HL-60/S4 treated with phorbol 12-myristate 13-acetate at 8.2 ng/mL for 4 days and 3 days (cell line): ENCODE results near the gene CPXM1.
"Not testable (repeated sequence)": the region's sequence is repeated elsewhere in the genome, so short reads cannot be mapped to it uniquely, and the experiment has no call there.

Experiments
- in situ Hi-C: fragments of 300-500 bp; cut with MboI; formaldehyde crosslinking; loops from 2 replicates; pipeline ENCODE4 v1.15.0; 2022; ENCODE audit warnings: low sequenced_read_pairs

The CPXM1 gene

DNA sequence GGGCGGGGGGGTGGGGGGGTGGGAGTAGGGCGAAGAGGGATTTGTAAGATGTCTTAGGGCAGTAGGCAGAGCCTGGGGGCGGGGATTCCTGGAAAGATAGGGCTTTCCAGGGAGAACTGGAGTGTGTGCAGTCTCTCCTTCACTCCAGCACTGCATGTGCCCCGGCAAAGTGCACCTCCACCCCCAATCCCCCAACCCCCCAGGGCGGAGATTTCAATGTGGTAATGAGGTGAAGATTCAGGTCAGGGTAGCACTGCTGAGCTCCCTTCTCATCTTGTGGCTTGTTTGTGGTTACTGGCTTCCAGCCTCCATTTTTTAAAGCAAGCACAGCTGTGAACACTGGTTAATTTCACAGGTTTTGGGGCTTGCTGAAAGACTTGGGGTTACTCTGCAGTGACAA lies 21.6 kb upstream of the CPXM1 start:
- in situ Hi-C loops: no loop called here

DNA sequence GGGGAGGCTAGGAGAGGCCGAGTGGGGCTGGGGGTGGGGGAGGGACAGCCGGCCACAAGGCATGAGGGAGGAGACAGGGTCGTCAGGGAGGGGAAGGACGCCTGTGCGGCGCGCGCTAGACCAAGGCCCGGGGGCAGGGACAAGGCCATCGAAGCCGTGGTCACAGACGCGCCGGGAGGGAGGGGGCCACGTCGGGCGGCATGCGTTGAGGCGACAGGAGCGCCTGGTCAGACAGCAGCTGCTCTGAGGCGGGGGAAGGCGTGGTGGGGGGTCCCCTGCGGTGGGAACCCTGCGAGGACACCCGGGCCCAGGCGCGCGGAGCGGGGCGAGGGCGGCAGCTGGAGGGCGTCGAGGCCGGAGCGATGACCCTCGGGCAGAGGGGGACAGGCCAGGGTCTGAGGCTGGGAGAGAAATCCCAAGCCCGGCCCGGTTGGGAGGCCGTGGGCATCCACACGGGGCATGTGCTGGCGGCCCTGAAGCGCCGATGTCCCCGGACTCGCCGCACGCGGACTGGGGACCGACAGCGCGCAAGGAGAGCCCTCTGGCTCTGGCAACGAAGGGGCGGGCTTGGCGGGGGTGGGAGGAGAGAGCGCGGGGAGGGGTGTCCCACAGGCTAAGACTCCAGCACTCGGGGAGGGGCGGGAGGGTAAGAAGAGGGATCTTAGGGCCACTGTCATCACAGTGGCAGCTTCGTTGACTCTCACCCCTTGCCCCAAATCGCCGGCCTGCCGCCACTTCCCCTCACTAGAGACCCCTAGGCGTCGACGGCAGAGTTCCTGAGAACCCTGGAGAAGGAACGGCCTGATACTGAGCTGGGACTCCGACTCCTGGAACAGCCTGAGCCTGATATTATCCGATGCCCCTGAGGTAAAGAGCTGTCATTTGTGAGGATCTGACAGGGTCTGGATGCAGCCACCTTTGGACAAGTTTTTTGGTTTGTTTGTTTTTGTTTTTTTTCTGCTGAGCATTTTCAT lies 20.8 kb upstream of the CPXM1 start:
- in situ Hi-C loops: no loop called here

DNA sequence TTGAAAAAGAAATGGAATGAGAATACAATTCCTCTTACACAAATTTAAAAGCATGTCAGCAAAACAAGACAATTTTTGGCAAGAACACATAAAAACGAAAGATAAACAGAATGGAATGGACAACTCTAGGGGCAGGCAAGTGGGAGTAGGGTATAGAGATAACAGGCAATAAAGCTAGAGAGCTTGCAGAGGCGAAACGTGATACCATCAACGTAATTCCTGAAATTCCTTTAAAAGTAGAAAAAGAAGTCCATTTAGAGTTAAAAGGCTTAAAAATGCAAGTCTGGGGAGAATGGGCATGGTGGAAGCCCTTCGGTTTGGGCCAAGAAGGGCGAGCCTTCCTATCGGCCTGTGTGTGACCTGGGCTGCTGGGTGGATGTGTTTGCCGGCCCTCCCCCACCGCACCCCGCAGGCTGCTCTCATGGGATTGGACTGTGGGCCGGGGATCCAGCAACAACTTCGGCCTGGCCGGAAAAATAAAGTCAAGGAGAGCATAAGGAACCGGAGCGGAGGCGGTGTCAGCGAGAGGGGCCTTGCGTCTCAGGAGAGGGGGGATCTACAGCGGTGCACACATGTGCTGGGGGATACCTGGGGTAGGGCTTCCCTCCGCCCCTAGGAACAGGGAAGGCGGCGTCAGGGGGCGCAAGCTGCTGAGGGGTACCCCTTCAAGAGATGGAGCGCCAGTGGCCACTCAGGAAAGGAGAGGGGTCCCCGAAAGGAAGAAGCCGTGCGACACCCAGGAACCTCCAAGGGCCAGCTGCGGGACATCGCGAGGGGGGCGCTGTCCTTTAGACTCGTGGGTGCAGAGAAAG lies 19.9 kb upstream of the CPXM1 start:
- in situ Hi-C loops: no loop called here

DNA sequence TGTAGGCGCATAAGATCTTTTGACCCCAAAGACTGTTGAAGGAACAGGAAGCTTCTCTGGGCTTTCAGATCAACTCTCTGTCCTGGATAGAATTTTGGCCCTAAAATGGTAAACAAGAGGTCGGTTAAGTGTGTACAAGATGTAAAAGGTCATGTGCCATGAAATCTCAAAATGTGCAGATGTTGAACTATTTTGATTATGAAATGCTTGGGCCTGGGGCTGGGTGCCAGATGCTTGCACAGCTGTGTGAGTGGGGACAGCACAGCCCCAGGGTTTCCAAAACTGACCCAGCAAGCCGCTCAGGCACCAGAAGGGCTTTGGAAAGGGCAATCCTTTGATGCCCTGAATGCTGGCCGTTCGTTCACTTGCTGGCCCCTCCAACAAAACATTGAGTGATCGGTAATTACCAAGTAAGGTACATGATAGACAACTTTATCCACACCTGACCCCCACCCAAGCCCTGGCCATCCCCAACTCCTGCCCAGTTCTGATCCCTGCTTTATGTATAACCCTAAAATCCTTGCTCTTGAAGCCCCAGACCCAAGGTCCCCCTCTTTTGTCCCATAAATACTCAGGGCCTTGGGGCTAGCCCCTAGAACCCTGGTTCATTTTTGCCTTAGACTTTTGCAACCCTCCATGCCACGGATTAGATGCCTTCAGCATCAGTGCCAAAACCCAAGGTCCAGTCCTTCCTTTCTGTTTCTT lies 17.6 kb upstream of the CPXM1 start:
- in situ Hi-C loops: no loop called here

DNA sequence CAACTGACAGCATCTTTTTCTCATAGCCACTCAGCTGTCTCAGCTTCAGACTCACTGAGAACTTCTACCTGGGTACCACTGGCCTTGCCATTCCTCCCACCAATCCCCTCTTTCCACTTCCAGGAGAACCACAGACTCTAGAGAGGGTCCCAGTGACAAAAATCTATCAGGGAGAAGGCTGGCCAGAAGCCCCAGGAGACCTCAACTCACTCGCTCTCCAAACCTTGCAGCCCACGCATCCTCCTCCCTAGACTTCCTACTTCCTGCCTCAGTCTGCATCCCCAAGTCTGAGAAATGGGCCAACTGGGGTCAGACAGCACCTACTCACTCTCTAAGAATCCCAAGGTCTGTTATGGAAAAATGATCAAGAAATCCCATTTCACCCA lies 16.9 kb upstream of the CPXM1 start:
- in situ Hi-C loops: no loop called here

DNA sequence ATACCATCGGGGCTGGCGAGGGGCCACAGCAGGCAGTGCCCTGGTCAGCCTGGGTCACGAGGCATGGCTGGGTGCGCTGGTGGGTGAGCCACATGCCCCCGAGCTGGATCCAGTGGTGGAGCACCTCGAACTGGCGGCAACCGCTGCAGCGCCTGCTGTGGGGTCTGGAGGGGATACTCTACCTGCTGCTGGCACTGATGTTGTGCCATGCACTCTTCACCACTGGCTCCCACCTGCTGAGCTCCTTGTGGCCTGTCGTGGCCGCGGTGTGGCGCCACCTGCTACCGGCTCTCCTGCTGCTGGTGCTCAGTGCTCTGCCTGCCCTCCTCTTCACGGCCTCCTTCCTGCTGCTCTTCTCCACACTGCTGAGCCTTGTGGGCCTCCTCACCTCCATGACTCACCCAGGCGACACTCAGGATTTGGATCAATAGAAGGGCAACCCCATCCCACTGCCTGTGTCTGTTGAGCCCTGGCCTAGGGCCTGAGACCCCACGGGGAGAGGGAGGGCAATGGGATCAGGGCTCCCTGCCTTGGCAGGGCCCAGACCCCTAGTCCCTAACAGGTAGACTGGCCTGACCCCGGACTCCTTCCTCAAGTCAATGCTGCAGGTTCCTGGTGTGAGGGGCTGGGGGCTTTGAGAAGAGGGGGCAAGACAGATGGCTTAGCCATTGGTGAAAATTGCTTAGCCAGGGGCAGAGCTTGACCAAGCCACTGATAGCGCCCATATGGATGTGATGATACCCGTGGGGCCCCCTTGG lies 16.3 kb upstream of the CPXM1 start:
- in situ Hi-C loops: no loop called here

DNA sequence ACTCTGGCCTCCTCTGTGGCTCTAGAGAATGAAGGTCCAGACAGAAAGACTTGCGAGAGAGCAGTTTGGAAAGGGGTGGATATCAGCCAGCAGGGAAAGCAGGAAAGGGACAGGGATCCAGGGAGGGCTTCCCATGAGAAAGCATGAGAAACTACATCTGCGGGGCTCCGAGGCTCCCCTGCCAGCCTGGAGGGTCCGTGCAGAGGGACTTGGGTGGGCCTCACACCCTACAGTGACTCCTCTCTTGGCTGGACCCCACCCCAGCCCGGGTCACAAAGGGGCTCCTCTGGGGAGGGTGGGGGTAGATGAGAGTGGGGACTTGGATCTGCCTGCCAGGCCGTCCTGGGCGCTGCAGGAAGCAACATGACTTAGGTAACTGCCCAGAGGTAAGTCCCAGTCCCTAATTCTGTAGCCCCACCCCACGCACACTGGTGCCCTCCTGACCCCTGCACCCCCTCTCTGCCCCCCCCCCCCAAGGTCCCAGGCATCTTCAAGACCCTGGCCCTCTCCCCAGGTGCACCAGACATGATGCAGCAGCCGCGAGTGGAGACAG lies 15.7 kb upstream of the CPXM1 start, which contains the start of gene TMEM239:
Gene TMEM239 (plus strand): TSS at position 335 of the 553 bp plus-strand sequence. CDS start 191 bp downstream, at position 526.
- in situ Hi-C loops: no loop called here

DNA sequence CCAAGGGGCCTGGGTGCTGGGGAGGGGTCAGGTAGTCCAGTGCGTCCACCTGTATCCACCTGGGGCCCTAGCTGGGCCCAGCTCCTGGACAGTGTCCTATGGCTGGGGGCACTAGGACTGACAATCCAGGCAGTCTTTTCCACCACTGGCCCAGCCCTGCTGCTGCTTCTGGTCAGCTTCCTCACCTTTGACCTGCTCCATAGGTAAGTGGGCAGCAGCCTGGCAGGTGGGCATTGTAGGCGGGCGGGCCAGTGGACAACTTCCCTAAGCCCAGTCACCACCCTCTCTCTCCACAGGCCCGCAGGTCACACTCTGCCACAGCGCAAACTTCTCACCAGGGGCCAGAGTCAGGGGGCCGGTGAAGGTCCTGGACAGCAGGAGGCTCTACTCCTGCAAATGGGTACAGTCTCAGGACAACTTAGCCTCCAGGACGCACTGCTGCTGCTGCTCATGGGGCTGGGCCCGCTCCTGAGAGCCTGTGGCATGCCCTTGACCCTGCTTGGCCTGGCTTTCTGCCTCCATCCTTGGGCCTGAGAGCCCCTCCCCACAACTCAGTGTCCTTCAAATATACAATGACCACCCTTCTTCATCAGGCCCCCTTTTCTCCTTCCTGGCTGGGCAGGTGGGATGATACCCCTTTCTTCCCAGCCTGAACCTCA lies 14.9 kb upstream of the CPXM1 start:
- in situ Hi-C loops: no loop called here

DNA sequence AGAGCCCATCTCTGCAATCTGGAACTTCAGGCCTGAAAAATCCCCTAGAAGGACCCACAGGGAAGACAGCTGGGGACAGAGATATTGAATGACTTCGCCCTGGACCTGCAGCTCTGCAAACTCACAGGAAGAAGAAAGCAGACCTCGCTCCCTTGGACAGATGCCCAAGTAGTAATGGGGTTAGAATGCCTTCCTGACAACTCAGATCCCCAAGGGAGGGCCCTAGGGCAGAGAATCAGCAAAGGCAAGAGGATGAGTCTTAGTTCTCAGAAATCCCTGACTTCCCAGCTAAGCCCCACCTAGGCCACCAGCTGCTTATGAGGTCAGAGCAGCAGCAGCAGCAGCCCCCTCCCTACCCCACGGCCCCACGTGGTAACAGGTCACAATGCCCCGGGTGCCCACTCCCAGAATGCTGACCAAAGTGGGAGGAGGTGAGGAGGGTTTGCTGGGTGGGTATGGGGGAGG lies 14.2 kb upstream of the CPXM1 start, which contains the start of gene C20orf141:
Gene C20orf141 (plus strand): TSS at position 401 of the 465 bp plus-strand sequence. CDS start 198 bp downstream, outside the sequence.
- in situ Hi-C loops: no loop called here

DNA sequence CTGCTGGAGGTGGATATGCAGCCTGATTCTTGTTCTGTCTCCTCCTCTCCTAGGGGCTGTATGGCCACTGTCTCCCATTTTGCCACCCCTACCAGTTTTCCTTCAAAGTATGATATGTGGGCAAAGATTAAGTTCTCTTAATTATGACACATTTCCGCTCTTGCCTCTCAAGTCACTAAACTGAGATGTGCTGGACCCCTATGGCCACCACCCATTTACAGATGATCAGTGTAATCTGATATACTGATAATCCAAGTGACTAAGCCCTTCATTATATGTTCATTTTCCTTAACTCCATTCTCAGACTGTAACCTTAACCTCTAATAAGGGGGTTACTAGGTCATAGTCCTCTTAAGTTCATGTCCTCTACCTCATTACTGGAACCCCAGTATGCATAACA lies 13.6 kb upstream of the CPXM1 start:
- in situ Hi-C loops: no loop called here

DNA sequence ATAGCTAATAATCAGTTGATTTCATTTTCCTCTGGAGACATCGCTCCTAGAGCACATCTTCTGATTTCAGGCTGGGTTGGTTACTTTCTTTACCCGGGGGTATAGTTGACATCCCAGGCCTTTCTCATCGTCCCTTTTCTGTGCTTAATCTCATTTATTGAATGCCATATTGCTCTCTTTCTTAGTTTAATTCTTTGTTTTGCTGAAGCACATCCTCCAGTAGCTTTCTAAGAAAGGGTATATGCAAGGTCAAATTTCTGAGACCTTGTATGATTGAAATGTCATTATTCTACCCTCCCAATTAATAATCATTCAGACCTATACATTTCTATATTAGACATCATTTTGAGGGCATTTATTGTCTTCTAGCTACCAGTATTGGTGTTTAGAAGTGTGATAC lies 11.8 kb upstream of the CPXM1 start:
- in situ Hi-C loops: no loop called here

DNA sequence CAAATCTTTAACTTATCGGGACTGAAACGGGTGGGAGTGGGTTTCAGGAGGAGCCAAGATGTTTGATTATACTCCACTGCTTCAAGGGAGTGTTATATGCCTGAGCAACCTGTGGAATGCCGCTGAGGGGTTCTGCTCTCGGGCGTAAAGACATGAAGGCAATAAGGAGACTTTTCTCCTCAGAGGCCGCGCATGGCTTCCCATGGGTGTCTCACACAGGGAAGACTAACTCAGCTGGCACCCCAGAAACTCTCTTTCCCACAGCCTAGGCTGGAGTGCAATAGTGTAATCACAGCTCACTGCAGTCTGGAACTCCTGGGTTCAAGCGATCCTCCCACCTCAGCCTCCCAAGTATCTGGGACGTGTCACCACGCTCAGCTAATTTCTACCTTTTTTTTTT lies 9.3 kb upstream of the CPXM1 start:
- in situ Hi-C loops: no loop called here

DNA sequence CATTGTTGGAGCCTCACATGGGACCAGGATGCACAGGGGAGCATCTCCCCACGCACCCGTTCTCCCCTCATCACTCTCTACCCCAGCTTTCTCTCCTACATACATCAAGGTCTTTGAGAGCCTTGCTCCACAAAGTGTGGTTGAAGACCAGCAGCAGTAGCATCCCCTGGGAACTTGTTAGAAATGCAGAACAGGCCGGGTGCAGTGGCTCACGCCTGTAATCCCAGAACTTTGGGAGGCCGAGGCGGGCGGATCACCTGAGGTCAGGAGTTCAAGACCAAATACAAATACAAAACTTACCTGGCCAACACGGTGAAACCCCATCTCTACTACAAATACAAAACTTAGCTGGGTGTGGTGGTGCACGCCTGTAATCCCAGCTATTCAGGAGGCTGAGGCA lies 7.5 kb upstream of the CPXM1 start:
- in situ Hi-C loops: not testable (repeated sequence)

DNA sequence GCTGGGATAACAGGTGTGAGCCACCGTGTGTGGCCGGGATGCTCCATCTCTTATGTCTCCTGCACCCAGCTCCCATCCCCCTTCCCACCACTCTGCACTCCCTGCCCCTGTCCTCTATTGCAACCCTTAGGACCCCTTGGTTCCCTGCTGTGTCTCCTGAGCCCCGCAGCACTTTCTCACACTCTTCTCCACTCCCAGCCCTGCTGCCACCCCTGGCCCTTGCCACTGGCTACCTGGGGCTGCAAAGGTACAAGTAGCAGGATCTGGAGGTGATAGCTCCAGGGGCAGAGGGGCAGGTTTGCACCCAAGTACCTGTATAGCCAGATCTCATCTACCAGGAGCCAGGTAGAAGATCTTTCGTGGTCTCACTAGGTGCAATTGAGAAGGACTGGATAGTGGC lies 6.6 kb upstream of the CPXM1 start:
- in situ Hi-C loops: no loop called here

DNA sequence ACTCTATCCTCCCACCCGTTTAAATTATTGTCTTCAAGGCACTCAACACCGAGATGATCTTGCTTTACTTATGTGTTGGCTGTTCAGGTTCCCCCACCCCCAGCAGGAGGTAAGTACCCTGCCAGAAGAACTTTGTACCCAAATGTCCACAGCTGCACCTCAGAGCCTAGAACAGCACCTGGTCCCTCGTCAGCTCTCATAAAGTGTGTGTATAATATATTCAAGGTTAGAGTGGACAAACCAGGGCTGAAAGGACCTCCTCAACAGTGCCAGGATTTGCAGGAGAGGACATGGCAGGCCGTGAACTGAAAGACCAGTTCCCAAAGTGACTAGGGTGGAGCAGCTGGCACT lies 5.9 kb upstream of the CPXM1 start:
- in situ Hi-C loops: no loop called here

DNA sequence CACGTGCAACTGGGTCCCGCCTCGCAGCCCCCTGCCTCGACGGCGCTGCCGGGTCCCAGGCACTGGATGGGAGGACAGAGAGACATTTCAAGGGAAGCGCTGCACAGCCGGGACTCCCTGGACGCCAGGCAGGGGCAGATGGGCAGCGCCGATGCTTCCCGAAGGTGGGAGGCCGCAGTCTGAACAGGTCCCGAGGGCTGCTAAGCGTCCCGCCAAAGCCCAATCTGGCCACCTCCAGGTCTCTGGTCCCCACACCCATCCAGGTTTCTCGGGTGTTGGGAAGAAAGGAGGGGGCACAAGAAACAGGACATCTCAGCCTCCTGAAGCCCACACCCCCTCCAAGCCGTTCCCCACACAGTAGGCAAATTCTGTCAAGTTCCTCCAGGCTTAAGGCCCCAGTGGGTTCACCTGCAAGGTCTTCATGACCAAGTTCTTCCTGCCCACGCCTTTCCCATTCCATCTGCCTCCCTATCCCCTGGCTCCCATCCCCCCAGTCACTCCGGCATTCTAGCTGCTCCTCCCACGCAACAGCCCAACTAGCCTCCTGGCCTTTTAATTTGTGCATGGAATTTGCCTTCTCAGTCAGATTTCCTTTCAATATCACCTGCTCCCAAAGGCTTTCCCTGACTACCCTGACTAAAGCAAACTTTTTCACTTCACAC lies 5.4 kb upstream of the CPXM1 start:
- in situ Hi-C loops: no loop called here

DNA sequence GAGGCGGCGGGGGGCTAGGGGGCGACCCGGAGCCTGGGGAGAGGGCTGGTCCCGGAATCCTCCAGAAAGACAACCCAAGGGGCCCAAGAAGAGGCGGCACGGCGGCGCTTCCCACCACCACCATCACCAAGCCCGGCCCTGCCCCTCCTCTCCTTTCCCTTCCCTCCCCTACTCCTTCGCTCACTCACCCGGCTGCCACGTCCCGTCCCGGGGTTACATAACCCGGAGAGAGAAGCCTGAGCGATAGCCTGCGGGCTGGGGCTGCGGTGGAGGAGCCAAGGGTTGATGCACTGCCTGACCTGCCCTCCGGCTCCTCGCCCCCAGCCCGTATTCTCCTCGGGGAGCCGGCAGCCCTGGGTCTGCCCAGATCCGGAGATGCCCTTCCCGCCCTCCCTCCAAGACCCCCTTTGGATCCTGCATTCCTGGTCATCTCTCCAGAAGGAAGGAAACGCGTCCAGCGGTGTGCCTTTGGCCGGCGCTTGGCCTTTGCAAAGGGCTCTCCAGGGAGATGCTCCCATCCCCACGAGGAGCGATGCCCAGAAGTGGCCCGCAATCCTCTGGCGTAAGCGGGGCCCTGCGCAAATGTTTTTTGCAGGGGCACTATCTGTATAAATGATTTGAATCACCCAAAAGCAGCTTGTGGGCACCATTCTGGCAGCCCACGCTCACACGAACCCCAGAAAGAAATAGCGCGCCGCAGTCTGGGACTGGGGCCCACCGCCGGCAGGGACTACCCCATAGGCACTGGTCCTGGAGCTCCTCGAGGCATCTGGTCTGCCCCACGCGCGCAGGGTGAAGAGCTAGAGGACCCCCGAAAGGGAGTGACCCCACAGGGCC lies 4.6 kb upstream of the CPXM1 start:
- in situ Hi-C loops: no loop called here
